HCT116 (cell line): ENCODE measurements around the gene CD63. TPM values are rescaled to one million over a fixed set of nuclear protein-coding genes. Genes with fewer than 3 reads are reported as not detected.

Experiments used
- ATAC-seq: fragments of 200-7000 bp; cut with Tn5 transposase; 2 replicates; pipeline ENCODE4 v1.9.1; 2020; ENCODE audit warnings: mild to moderate bottlenecking, moderate library complexity
- BruUV-seq: library from RNA; stranded (reverse); fragments of 400-500 nt; replicated peaks from 2 replicates; lab custom pipeline; 2021; lab: Mats Ljungman, UMichigan
- CTCF ChIA-PET: fragments of 300-600 bp; sonication (Branson Sonifier 250); formaldehyde crosslinking; loops from one replicate; lab custom pipeline; 2021; ENCODE audit warnings: antibody characterized with exemption; lab: Charles Lee
- POLR2A ChIA-PET: fragments of 300-600, 350-600 bp; sonication (Branson Sonifier 250); formaldehyde crosslinking; loops from one replicate; lab custom pipeline; 2021; ENCODE audit warnings: antibody characterized with exemption; lab: Charles Lee
- RAD21 ChIA-PET, 2 experiments: fragments of 300-600 bp; sonication (Branson Sonifier 250); formaldehyde crosslinking; loops; one replicate each; lab custom pipeline; 2023; ENCODE audit warnings: low total read pairs in 2 of 2; ENCODE audit not compliant: uncharacterized antibody in 2 of 2, unreplicated experiment in 2 of 2, low non-redundant PET in 1 of 2; lab: Charles Lee
- DNase-seq: peaks from one replicate; pipeline ENCODE4 v3.0.0-alpha.2; 2010; ENCODE audit warnings: low read depth, low spot score
- H2AFZ ChIP-seq: fragments of 200-600 bp; shearing (Covaris generic), sonication (generic); 2 replicates; pipeline ENCODE4 v1.6.1; 2017; ENCODE audit warnings: low read depth, mixed run types, mixed read lengths, antibody characterized with exemption, low read length; ENCODE audit not compliant: poor library complexity, severe bottlenecking
- H3K27ac ChIP-seq: 2 replicates; pipeline ENCODE4 v1.5.1; 2012; ENCODE audit warnings: low read depth, low read length
- H3K27me3 ChIP-seq: fragments of 200-600 bp; sonication (generic); 2 replicates; pipeline ENCODE4 v1.6.1; 2016; ENCODE audit warnings: mixed run types, low read length, mixed read lengths; ENCODE audit not compliant: insufficient read depth
- H3K36me3 ChIP-seq, 2 experiments: fragments of 200-500 bp in 1 of 2; fragments of 200-600 bp in 1 of 2; sonication (Bioruptor generic) in 1 of 2; sonication (generic) in 1 of 2; 2 replicates each; pipeline versions ENCODE4 v1.5.1 to v1.6.1; 2014 to 2016; ENCODE audit warnings: low read length in 2 of 2, inconsistent platforms in 1 of 2, mixed read lengths in 1 of 2, mixed run types in 1 of 2; ENCODE audit not compliant: insufficient read depth in 2 of 2, control insufficient read depth in 1 of 2
- H3K4me1 ChIP-seq, 2 experiments: fragments of 200-600 bp in 1 of 2; sonication (generic) in 1 of 2; 2 replicates each; pipeline versions ENCODE4 v1.5.1 to v1.6.1; 2012 to 2017; ENCODE audit warnings: low read length in 2 of 2, inconsistent platforms in 1 of 2, mild to moderate bottlenecking in 1 of 2, mixed read lengths in 1 of 2, mixed run types in 1 of 2, moderate library complexity in 1 of 2; ENCODE audit not compliant: insufficient read depth in 2 of 2, control insufficient read depth in 1 of 2
- H3K4me2 ChIP-seq: fragments of 200-600 bp; sonication (generic); 2 replicates; pipeline ENCODE4 v1.6.1; 2017; ENCODE audit warnings: mixed run types, low read length, mixed read lengths
- H3K4me3 ChIP-seq, 2 experiments: fragments of 200-600 bp in 1 of 2; sonication (generic) in 1 of 2; replicated peaks in 1 of 2; 2 replicates each; pipeline ENCODE4 v1.5.1; 2011 to 2016; ENCODE audit warnings: low read length in 2 of 2, control low read depth in 1 of 2, low read depth in 1 of 2, mild to moderate bottlenecking in 1 of 2, mixed read lengths in 1 of 2, mixed run types in 1 of 2
- H3K79me2 ChIP-seq: fragments of 200-600 bp; sonication (generic); 2 replicates; pipeline ENCODE4 v1.6.1; 2017; ENCODE audit warnings: mild to moderate bottlenecking, mixed run types, low read length, moderate library complexity, mixed read lengths; ENCODE audit not compliant: insufficient read depth
- H3K9ac ChIP-seq: fragments of 200-600 bp; sonication (generic); 2 replicates; pipeline ENCODE4 v1.6.1; 2016; ENCODE audit warnings: low read length, mixed read lengths
- H3K9me2 ChIP-seq: fragments of 200-600 bp; sonication (generic), shearing (Covaris generic); 2 replicates; pipeline ENCODE4 v1.6.1; 2017; ENCODE audit warnings: mixed run types, mild to moderate bottlenecking, moderate library complexity; ENCODE audit not compliant: insufficient read depth
- H3K9me3 ChIP-seq, 2 experiments: fragments of 200-500 bp in 1 of 2; fragments of 200-600 bp in 1 of 2; sonication (Bioruptor generic) in 1 of 2; sonication (generic) in 1 of 2; 2 replicates each; pipeline ENCODE4 v1.6.1; 2014 to 2017; ENCODE audit warnings: low read length in 2 of 2, mixed read lengths in 2 of 2, inconsistent platforms in 1 of 2, low read depth in 1 of 2, mild to moderate bottlenecking in 1 of 2, mixed run types in 1 of 2, moderate library complexity in 1 of 2; ENCODE audit not compliant: control insufficient read depth in 1 of 2, insufficient read depth in 1 of 2
- H4K20me1 ChIP-seq: fragments of 200-600 bp; sonication (generic), shearing (Covaris generic); 2 replicates; pipeline ENCODE4 v1.6.1; 2017; ENCODE audit warnings: mixed run types, mild to moderate bottlenecking, moderate library complexity; ENCODE audit not compliant: insufficient read depth
- ATF3 ChIP-seq: IDR thresholded peaks from 2 replicates; pipeline ENCODE4 v1.6.1; 2012
- CEBPB ChIP-seq: IDR thresholded peaks from 2 replicates; pipeline ENCODE4 v1.6.1; 2012; ENCODE audit warnings: low read depth
- CTCF ChIP-seq, 3 experiments: fragments of 200-600 bp in 1 of 3; sonication (generic) in 1 of 3; IDR thresholded peaks in 2 of 3; conservative IDR thresholded peaks in 1 of 3; 2 replicates each; pipeline ENCODE4 v1.5.1; 2012 to 2017; ENCODE audit warnings: low read depth in 2 of 3, low read length in 2 of 3, antibody characterized with exemption in 1 of 3, borderline replicate concordance in 1 of 3, control low read depth in 1 of 3, mild to moderate bottlenecking in 1 of 3, mixed read lengths in 1 of 3, mixed run types in 1 of 3, moderate library complexity in 1 of 3; ENCODE audit not compliant: insufficient read depth in 1 of 3
- EGR1 ChIP-seq: IDR thresholded peaks from 2 replicates; pipeline ENCODE4 v1.6.1; 2012; ENCODE audit warnings: low read depth
- EZH2 ChIP-seq: fragments of 200-600 bp; sonication (generic); IDR thresholded peaks from 2 replicates; pipeline ENCODE4 v1.6.1; 2017; ENCODE audit warnings: antibody characterized with exemption, mixed run types
- FOSL1 ChIP-seq: IDR thresholded peaks from 2 replicates; pipeline ENCODE4 v1.6.1; 2012; ENCODE audit warnings: low read depth
- JUND ChIP-seq: IDR thresholded peaks from 2 replicates; pipeline ENCODE4 v1.6.1; 2012
- POLR2A ChIP-seq: IDR thresholded peaks from 2 replicates; pipeline ENCODE4 v1.7.0; 2011; ENCODE audit warnings: borderline replicate concordance; ENCODE audit not compliant: insufficient read depth, insufficient read length; ENCODE audit errors: extremely low read depth
- SIN3A ChIP-seq: IDR thresholded peaks from 2 replicates; pipeline ENCODE4 v1.6.1; 2012; ENCODE audit warnings: low read depth
- SP1 ChIP-seq: IDR thresholded peaks from 2 replicates; pipeline ENCODE4 v1.6.1; 2012; ENCODE audit warnings: low read depth
- YY1 ChIP-seq: IDR thresholded peaks from 2 replicates; pipeline ENCODE4 v1.6.1; 2011; ENCODE audit warnings: low read length, low read depth, moderate library complexity, mild to moderate bottlenecking; ENCODE audit not compliant: insufficient replicate concordance; ENCODE audit errors: extremely low read depth
- ZBTB33 ChIP-seq: IDR thresholded peaks from 2 replicates; pipeline ENCODE4 v1.6.1; 2011; ENCODE audit warnings: mild to moderate bottlenecking, low read length, moderate library complexity; ENCODE audit not compliant: insufficient replicate concordance; ENCODE audit errors: extremely low read depth
- intact Hi-C: fragments of 100-400 bp; cut with micrococcal nuclease; formaldehyde crosslinking; loops from 2 replicates; pipeline ENCODE4 v1.10.0; 2022
- total RNA-seq: library from RNA; stranded (reverse); gene quantifications from one replicate; pipeline ENCODE4 v1.2.1, GENCODE V29; 2021; ENCODE audit not compliant: unreplicated experiment

Gene CD63
- total RNA-seq, 1 experiment from 2014 or later: 355 TPM

- H3K9ac ChIP-seq: no peak overlapping the region
- H3K9me2 ChIP-seq: no peaks in the 10 kb centered on the region
- no peaks in the 10 kb centered on the region for H3K79me2 ChIP-seq
- H3K36me3 ChIP-seq: no peaks in the 10 kb centered on the region
- ChIA-PET RAD21 (no interaction called here), CTCF (interaction anchor here (0.6 kb wide), 1 partner anchor 8 kb away, joined by 8 read pairs; a partner anchor contains a TSS), POLR2A (interaction anchor here (0.7 kb wide), 1 partner anchor 19 kb away, joined by 7 read pairs; no protein-coding TSS in a partner anchor)
- H3K4me3 ChIP-seq: no peak overlapping the region
- no peak overlapping the region for H3K27ac ChIP-seq
- H3K27me3 ChIP-seq: no peaks in the 10 kb centered on the region
- H3K4me2 ChIP-seq: no peak overlapping the region
- TF ChIP-seq ATF3: no peak
- no peak for TF ChIP-seq JUND
- no peak for TF ChIP-seq POLR2A
- no peak for TF ChIP-seq SIN3A
- no peak for TF ChIP-seq SP1
- TF ChIP-seq EGR1: no peak
- no peak for TF ChIP-seq CTCF (IDR thresholded peaks at IDR 0.05 in 2 of 3, conservative IDR thresholded peaks at IDR 0.05 in 1 of 3; ENCODE audit: borderline replicate concordance in 1 of 3, insufficient read depth in 1 of 3, low read depth in 2 of 3, low read length in 2 of 3)
- no peak for TF ChIP-seq ZBTB33
- TF ChIP-seq FOSL1: no peak
- no peak for TF ChIP-seq EZH2
- TF ChIP-seq YY1: no peak
- TF ChIP-seq CEBPB: no peak
- H4K20me1 ChIP-seq: no peaks in the 10 kb centered on the region
- no peaks in the 10 kb centered on the region for H3K4me1 ChIP-seq
- no peak overlapping the region for H2AFZ ChIP-seq
- intact Hi-C loops: no loop called here
- DNase-seq (no peak), ATAC-seq (no peak)
- BruUV-seq: no TSS peak
- no peaks in the 10 kb centered on the region for H3K9me3 ChIP-seq
Observed at GRCh38 chr12:55688716-55689655, 39.8 kb downstream of the CD63 start.
